ENCODE results near the gene SLC13A5. TPM values are rescaled to one million over a fixed set of nuclear protein-coding genes. Genes with fewer than 3 reads are reported as not detected.

SLC13A5 gene
- polyA plus RNA-seq, 3 donors = 0.05 to 0.34 (median 0.10) TPM

Other genes starting within 250 kb of the SLC13A5 start
- gene PITPNM3, start 156.8 kb downstream of the SLC13A5 start, polyA plus RNA-seq = 1 to 10 TPM in 2 of 3 donors, under 1 TPM in 1; 0.61 to 1.6 (median 1.1) TPM
- gene KIAA0753, start 72.7 kb downstream of the SLC13A5 start, polyA plus RNA-seq = 1 to 10 TPM; 3.5 to 6.9 (median 3.9) TPM
- gene TXNDC17, start 72.3 kb downstream of the SLC13A5 start, polyA plus RNA-seq = 100 to 1,000 TPM in 2 of 3 donors, 10 to 100 TPM in 1; 60.8 to 107 (median 103) TPM
- 10 to 100 TPM in 1 of 3 donors, 1 to 10 TPM in 2; 6.3 to 31.0 (median 8.6) TPM for gene MED31, start 61.8 kb downstream of the SLC13A5 start, polyA plus RNA-seq
- gene C17orf100, start 61.6 kb downstream of the SLC13A5 start, polyA plus RNA-seq = 1 to 10 TPM in 2 of 3 donors, under 1 TPM in 1; 0.65 to 2.3 (median 1.7) TPM
- gene XAF1, start 42.7 kb upstream of the SLC13A5 start, polyA plus RNA-seq = 10 to 100 TPM in 2 of 3 donors, 1 to 10 TPM in 1; 9.8 to 75.6 (median 21.0) TPM
- under 1 TPM in 2 of 3 donors, not detected in 1; 0.10 to 0.14 TPM for gene FBXO39, start 62.8 kb upstream of the SLC13A5 start, polyA plus RNA-seq
- not detected for gene TEKT1, start 118.4 kb upstream of the SLC13A5 start, polyA plus RNA-seq